ENCODE measurements around the gene F7. TPM values are rescaled to one million over a fixed set of nuclear protein-coding genes. Genes with fewer than 3 reads are reported as not detected.

F7 gene
- total RNA-seq, 1 donor from 2014 or later: not detected

GRCh38 chr13:113162783-113163685, 57.4 kb downstream of the F7 start:
- H3K4me3 ChIP-seq: no peak overlapping the region
- TF ChIP-seq, protein P1, sequence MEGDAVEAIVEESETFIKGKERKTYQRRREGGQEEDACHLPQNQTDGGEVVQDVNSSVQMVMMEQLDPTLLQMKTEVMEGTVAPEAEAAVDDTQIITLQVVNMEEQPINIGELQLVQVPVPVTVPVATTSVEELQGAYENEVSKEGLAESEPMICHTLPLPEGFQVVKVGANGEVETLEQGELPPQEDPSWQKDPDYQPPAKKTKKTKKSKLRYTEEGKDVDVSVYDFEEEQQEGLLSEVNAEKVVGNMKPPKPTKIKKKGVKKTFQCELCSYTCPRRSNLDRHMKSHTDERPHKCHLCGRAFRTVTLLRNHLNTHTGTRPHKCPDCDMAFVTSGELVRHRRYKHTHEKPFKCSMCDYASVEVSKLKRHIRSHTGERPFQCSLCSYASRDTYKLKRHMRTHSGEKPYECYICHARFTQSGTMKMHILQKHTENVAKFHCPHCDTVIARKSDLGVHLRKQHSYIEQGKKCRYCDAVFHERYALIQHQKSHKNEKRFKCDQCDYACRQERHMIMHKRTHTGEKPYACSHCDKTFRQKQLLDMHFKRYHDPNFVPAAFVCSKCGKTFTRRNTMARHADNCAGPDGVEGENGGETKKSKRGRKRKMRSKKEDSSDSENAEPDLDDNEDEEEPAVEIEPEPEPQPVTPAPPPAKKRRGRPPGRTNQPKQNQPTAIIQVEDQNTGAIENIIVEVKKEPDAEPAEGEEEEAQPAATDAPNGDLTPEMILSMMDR (IDR thresholded peaks at IDR 0.05): no peak
- H3K27ac ChIP-seq: no peak overlapping the region
- no peaks in the 10 kb centered on the region for H3K9me3 ChIP-seq
- no peaks in the 10 kb centered on the region for H3K36me3 ChIP-seq
- H3K4me1 ChIP-seq: no peaks in the 10 kb centered on the region
- intact Hi-C loops (cut with DNase I): no loop called here
- H3K27me3 ChIP-seq (ENCODE audit: low read depth): peaks cover 22% of the 10 kb centered on the region
- peak; percentile 5 to 14 for ATAC-seq
- DNase-seq: no peak

DNA sequence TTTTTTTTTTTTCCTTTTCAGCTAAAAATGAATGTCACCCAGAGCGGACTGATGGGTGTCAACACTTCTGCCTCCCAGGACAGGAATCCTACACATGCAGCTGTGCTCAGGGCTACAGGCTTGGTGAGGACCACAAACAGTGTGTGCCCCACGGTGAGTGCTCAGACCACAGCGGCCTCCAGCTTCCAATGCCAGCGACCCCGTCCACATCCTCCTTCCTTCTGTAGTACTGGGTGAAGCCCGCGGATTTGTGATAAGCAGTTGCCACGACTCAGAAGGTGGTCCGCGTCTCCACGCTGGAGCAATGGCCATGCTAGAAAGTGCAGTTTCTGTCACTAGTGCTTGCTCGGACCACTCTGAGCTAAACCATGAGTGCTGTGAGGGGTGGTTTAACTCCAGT, 58.9 kb downstream of the F7 start:
- DNase-seq: no peak
- no peak overlapping the region for H3K27ac ChIP-seq
- H3K4me3 ChIP-seq: no peak overlapping the region
- no peaks in the 10 kb centered on the region for H3K4me1 ChIP-seq
- peaks cover 21% of the 10 kb centered on the region for H3K27me3 ChIP-seq (ENCODE audit: low read depth)
- no peaks in the 10 kb centered on the region for H3K36me3 ChIP-seq
- no peaks in the 10 kb centered on the region for H3K9me3 ChIP-seq
- intact Hi-C loops (cut with DNase I): no loop called here
- TF ChIP-seq, protein P1 (IDR thresholded peaks at IDR 0.05): no peak
- no peak for ATAC-seq

DNA sequence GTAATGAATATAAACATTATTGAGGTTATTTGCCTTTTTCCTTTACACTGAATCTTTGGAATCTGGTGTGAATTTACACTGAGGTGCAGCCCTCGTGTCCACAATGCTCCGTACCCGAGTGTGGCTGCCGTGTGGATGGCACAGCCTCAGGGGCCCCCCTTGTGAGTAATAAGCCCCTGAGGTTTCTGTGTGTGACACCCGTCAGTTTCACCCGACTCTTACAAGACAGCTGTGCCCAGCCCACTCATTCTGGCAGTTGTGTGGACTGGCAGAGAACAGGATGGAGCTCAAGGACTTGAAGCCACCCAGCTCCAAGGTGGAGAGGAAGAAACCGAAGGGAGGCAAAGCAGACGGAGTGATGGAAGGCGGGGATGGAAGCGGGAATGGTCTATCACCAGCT, 60.7 kb downstream of the F7 start:
- ATAC-seq (no peak), DNase-seq (no peak)
- Histone ChIP-seq H3K27ac (no peak overlapping the region), H3K27me3 (ENCODE audit: low read depth) (peaks cover 10% of the 10 kb centered on the region), H3K9me3 (no peaks in the 10 kb centered on the region), H3K4me3 (no peak overlapping the region), H3K36me3 (no peaks in the 10 kb centered on the region), H3K4me1 (no peaks in the 10 kb centered on the region)
- intact Hi-C loops (cut with DNase I): no loop called here
- TF ChIP-seq, protein P1 (IDR thresholded peaks at IDR 0.05): no peak

GRCh38 chr13:113166681-113167080, 61.1 kb downstream of the F7 start:
- peaks cover 2% of the 10 kb centered on the region for H3K36me3 ChIP-seq
- H3K4me1 ChIP-seq: no peaks in the 10 kb centered on the region
- intact Hi-C loops (cut with DNase I): no loop called here
- H3K27me3 ChIP-seq (ENCODE audit: low read depth): peaks cover 7% of the 10 kb centered on the region
- ATAC-seq: no peak
- H3K9me3 ChIP-seq: no peaks in the 10 kb centered on the region
- DNase-seq: no peak
- H3K27ac ChIP-seq: no peak overlapping the region
- TF ChIP-seq, protein P1 (IDR thresholded peaks at IDR 0.05): no peak
- no peak overlapping the region for H3K4me3 ChIP-seq

DNA sequence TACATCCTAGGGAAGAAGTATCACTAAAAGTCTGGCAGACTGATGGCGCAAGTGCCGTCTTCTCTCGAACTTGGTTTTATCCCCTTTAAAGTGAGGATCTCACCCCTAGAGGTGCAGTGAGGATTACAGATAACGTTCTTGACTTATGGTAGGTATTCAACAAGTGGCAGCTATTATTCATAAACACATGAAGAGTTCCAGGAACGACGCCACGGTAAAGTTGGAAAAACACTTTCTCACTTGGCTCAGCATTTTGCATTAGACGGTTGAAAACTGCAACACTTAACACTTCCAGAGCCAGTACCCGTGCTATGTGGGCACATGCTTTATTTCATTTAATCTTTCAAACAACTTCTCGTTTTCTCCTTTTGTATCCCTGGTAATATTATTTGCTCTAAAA, 61.6 kb downstream of the F7 start:
- ATAC-seq (no peak), DNase-seq (no peak)
- intact Hi-C loops (cut with DNase I): no loop called here
- Histone ChIP-seq H3K9me3 (no peaks in the 10 kb centered on the region), H3K36me3 (peaks cover 6% of the 10 kb centered on the region), H3K4me1 (no peaks in the 10 kb centered on the region), H3K27me3 (ENCODE audit: low read depth) (peaks cover 7% of the 10 kb centered on the region), H3K27ac (no peak overlapping the region), H3K4me3 (no peak overlapping the region)
- TF ChIP-seq, protein P1 (IDR thresholded peaks at IDR 0.05): no peak

All from lower lobe of right lung (tissue), 2 donors.